IMR-90 (cell line): ENCODE data around the gene SYCP1.

Experiments
- CEBPB ChIP-seq: IDR thresholded peaks from 2 replicates; pipeline ENCODE4 v1.6.1; 2012; ENCODE audit warnings: low read depth, low read length, improper control_type of control experiment
- FOS ChIP-seq: fragments of 150-350 bp; IDR thresholded peaks from 2 replicates; pipeline ENCODE4 v1.6.1; 2016; ENCODE audit warnings: low read depth, low read length
- MAZ ChIP-seq: IDR thresholded peaks from 2 replicates; pipeline ENCODE4 v1.6.1; 2012; ENCODE audit warnings: low read depth, mild to moderate bottlenecking, low read length, improper control_type of control experiment, moderate library complexity, borderline replicate concordance
- POLR2A ChIP-seq: IDR thresholded peaks from 2 replicates; pipeline ENCODE4 v1.6.1; 2012; ENCODE audit warnings: mild to moderate bottlenecking, low read depth, low read length
- RAD21 ChIP-seq: IDR thresholded peaks from 2 replicates; pipeline ENCODE4 v1.6.1; 2012; ENCODE audit warnings: low read length, improper control_type of control experiment
- RFX5 ChIP-seq: IDR thresholded peaks from 2 replicates; pipeline ENCODE4 v1.8.0; 2012; ENCODE audit warnings: low read depth, mild to moderate bottlenecking, low read length, moderate library complexity
- TF ChIP-seq, protein P1 (sequence below): conservative IDR thresholded peaks from 2 replicates; pipeline ENCODE4 v1.5.1; 2012; ENCODE audit warnings: mild to moderate bottlenecking, low read depth, low read length, improper control_type of control experiment

DNA sequence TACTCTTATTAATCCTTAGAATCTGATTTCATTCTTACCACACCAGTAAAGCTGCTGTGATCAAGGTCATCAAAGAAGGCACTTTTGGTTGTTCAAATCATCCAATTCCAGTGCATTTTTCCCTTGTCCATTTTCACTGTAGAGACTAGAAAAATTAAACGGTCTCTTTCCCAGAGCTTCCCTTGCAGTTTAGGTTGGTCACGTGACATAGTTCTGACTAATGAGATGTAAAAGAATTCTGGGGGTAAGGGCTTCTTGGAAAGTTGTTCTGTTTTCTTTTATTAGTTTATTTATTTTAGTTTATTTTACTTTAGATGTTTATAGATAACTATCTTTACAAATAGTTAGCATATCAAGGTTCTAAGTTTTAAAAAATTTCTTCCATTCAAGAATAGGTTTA, 34.3 kb upstream of the SYCP1 start:
- TF ChIP-seq, protein P1, sequence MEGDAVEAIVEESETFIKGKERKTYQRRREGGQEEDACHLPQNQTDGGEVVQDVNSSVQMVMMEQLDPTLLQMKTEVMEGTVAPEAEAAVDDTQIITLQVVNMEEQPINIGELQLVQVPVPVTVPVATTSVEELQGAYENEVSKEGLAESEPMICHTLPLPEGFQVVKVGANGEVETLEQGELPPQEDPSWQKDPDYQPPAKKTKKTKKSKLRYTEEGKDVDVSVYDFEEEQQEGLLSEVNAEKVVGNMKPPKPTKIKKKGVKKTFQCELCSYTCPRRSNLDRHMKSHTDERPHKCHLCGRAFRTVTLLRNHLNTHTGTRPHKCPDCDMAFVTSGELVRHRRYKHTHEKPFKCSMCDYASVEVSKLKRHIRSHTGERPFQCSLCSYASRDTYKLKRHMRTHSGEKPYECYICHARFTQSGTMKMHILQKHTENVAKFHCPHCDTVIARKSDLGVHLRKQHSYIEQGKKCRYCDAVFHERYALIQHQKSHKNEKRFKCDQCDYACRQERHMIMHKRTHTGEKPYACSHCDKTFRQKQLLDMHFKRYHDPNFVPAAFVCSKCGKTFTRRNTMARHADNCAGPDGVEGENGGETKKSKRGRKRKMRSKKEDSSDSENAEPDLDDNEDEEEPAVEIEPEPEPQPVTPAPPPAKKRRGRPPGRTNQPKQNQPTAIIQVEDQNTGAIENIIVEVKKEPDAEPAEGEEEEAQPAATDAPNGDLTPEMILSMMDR = no peak
- TF ChIP-seq POLR2A (no peak), RFX5 (no peak), MAZ (no peak), RAD21 (no peak), CEBPB (no peak), FOS (no peak)
